NCI-H2227 (cell line): ENCODE data around the gene SURF4.
A peak's percentile ranks its signal among the peaks of the same experiment; 100 is the strongest.

Experiments used
- DNase-seq: peaks from one replicate; lab custom pipeline; 2025; ENCODE audit not compliant: unreplicated experiment; lab: John Stamatoyannopoulos, UW

SURF4 gene

DNA sequence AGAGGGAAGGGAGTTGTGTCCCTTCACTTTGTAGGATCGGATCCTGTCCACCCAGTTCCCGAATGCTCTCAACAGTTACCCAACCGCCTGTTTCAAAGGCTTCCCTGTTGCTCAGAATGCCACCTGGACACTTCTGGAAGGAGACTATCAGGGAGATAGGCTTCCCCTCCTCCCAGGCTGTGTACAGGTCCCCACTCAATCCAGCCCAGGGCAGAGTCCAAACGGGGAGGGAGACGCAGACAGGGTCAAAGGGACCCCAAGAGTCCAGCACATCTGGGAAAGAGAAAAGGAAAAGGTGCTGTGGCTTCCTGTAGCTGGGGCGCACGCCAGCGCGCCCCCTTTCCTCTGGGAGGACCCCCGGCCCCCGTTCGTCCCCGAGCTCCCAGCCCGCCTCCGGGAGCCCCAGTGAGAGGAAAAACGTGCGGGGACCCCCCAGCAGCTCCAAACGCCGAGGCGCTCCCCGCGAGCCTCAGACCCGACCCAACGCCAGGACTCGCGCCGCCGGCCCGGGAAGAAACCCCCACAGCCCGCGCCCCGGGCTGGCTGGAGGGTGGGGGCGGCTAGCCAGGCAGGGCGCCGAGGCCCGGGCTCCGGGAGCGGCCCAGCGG lies 640 bp downstream of the SURF4 start:
- peak; percentile 33 for DNase-seq

DNA sequence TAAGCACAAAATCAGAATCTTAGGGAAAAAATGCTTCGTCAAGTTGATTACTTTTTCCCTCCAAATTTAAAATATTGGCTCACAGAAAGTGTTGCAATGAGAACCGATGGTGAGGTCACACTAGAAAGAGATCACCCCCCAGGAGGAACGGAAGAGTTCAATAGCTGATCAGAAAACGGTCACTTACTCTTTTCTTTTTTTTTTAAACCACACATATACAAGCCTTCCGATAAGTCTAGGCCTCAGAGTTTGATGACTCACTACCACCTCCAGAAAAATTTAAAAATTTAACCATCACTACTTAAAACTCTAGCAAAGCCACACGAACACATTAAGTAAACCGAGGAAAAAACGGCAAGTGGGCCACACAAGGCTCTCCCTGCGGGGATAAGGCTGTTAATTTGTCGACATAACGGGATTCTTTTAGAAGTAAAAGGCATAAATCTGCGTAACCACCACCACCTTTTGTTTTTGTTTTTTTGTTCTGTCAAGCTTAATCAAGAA lies 1.2 kb downstream of the SURF4 start:
- no peak for DNase-seq

GRCh38 chr9:133372144-133372543 lies 3.7 kb downstream of the SURF4 start:
- DNase-seq = no peak

- no peak for DNase-seq
Measured at GRCh38 chr9:133371261-133371711, 4.6 kb downstream of the SURF4 start.

DNA sequence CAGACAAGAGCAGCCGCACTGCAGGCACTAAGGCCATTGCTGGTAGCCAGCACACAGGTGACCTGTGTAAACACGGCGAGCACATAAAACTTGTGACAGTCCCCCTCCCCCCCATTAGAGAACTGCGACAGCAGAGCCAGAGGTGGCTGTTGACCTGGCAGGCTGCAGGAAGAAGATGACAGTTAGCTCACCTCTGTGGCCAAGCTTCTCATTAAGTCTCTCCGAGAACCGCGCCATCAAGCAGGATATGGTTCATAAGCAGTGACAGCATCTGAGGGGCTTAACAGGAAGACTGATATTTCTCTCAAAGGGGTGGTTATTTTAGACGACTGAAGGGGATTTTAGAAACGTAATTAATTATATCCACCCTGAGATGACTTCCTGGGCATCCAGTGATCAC lies 5.2 kb downstream of the SURF4 start:
- DNase-seq = no peak

DNA sequence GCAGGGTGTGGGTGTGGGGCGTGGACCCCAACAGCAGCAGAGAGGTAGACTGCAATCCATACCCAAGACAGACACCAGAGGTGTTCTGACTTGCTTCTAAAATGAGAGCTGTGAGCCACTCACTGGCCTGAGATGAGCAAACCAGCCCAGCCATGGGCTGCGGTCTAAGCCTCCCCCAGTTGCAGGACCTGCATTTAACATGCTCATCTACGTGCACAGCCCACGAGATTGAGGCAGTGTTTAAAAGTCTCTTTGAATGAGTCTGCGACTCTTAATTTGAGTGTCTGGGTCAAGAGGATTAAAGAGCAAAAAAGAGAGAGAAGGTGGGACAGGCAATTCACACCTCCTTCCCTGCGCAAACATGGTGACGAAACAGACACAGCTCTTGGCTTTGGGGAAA lies 5.9 kb downstream of the SURF4 start:
- DNase-seq = no peak

DNA sequence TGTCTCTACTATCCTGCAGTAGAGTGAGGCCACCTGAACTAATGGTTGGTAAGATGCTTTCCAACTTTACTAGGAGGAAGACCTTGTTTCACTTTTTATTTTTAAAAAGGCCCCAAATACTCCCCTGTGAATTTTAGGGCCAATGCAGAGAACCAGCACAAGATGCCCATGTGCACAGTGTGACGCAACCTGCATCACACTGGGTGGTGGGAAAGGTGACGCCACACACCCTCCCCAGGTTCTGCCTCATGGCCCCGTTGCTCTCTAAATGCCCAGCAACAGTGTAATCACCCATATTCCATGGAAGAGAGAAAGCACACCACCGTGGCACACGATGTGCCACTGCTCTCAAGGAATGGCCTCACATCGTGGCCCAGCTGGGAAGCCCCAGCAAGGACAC lies 6.4 kb downstream of the SURF4 start:
- DNase-seq = no peak

GRCh38 chr9:133368249-133368881 lies 7.5 kb downstream of the SURF4 start:
- peak; percentile 9 for DNase-seq

DNA sequence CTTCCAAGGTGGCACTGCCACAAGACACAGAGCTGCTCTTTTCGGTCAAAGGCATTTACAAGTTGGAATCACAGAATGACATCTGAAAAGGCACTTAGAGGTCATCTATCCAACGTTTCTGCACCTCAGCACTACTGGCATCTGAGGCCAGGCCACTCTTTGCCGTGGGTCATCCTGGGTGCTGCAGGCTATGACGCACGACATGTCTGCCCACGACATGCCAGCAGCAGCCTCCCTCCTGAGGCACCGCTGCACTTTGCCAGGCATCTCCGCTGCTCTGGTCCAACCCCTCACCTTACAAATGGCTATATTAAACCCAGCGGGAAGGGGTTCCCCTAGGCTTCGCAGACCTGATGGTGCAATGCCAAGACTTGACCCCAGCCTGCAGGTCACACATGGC lies 8.1 kb downstream of the SURF4 start:
- DNase-seq = no peak

DNA sequence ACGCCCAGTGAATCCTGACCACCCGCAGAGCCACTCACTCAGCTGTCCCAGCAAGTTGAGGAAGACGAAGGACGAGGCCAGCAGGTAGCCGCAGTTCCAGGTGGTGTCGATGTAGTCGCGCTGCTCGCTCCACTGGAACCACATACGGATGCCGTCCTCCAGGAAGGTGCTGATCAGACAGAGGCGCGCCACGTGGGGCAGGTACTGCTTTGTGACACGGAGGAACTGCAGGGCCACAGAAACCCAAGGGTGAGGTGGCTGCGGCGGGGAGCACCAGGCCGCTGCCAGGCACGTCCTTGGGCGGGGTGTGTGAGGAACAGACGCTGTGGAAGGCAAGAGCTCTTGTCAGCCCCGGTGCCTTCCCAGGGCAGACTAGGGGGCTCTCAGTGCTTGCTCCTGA lies 8.6 kb downstream of the SURF4 start:
- no peak for DNase-seq

GRCh38 chr9:133366435-133366834 lies 9.4 kb downstream of the SURF4 start:
- no peak for DNase-seq

GRCh38 chr9:133362359-133363044 lies 13.4 kb downstream of the SURF4 start:
- DNase-seq = no peak

GRCh38 chr9:133361507-133362092 lies 14.3 kb downstream of the SURF4 start:
- DNase-seq = no peak

DNA sequence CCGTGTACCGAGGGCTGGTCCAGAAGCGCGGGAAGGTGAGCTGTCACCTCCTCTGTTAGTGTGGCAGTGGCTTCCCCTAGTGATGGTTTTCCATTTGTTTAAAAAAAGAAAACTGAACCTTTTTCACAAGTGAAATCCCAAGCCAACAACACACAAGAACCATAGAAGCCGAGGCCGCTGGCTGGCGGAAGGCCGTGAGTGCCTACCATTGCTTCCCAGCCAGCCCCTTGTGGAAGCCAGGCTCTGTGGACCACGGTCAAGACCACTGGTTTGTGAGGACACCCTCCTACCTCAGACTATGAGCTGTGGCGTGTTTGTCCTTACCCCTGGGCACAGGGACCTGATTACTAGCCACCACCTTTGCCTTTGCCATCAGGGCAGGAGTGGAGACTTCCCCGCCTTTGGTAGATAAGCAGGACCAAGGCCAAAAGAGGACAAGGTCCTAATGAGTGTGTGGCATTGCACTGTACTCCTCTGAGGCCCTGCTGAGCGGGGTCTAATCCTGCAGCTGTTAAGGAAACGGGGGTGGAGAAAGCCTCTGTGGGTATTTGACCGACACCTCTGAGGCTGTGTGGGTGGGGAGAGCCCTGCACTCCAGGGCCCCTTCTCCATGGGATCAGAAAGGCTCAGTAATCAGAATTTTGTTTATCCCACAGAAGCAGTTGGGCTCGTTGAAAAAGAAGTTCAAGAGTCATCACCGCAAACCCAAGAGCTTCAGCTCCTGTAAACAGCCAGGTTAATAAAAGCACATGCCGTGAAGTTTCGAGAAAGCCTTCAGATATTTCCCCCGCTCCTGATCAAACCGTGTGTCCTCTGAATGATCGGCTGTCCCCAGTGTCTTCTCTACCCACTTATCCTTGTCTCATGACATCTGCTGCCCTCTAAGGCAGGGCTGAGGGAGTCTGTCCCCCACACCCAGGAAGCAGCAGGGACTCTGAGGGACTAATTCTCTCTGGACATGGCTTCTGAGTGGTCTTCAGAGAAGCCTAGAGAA lies 15.2 kb downstream of the SURF4 start:
- no peak for DNase-seq

DNA sequence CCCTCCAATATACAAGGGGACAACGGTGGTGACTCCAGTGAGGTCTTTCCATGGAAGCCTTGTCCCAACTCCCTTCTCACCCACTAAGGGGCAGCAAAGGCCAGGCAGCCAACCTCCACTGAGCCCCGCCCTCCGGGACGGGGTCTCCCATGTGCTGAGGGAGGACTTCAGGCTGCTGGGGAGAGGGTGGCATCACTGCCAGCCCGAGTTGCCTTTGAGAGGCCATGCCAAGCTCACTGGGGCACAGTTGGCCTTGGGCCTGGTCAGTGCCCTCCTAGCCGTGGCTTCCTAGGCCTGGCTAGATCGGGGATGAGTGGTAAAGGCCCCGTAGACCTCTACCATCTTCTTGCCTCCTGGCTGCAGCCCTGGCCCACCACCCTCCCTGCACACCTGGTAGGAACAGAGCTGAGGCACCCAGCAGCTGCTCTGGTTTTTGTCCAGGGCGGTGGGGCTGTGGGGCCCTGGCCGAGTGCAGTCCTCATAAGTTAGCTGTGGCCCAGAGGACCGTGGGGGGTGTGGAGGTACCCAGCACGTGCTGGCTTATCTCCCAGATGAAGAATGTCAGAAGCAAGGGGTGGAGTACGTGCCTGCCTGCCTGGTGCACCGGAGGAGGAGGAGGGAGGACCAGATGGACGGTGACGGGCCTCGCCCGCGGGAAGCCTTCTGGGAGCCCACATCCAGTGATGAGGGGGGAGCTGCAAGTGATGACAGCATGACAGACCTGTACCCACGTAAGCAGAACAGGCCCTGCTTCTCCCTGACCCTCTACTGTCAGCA lies 16.3 kb downstream of the SURF4 start:
- peak; percentile 18 for DNase-seq

GRCh38 chr9:133357656-133358055 lies 18.2 kb downstream of the SURF4 start:
- no peak for DNase-seq

DNA sequence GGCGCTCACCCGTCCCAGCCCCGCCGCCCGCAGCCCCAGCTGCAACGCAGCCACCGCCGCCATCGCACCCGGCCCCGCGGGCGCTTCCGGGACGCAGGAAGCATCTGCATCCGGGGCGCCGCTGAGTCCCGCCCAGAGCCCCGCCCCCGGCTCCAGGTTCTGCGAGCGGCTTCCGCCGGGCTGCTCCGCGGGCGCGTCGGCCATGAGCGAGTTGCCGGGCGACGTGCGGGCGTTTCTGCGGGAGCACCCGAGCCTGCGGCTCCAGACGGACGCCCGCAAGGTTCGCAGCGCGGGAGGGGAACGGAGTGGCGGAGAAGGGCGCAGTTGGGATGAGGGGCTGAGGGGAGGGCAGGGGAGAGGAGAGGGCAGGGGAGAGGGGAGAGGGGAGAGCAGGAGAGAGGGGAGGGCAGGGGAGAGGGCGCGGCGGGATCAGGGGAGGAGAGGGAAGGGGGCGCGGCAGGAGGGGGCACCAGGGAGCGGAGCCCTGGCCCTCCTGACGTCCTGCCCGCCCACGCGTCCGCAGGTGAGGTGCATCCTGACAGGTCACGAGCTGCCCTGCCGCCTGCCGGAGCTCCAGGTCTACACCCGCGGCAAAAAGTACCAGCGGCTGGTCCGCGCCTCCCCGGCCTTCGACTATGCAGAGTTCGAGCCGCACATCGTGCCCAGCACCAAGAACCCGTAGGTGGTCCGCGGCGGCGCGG lies 19.3 kb downstream of the SURF4 start, which contains the start of the genes SURF1 and SURF2:
Gene SURF1, minus strand, starts transcription at position 97 of the 701 bp plus-strand sequence. Its CDS starts 34 bp downstream, at position 63.
Gene SURF2, plus strand, starts transcription at position 160 of the 701 bp plus-strand sequence. Its CDS starts 43 bp downstream, at position 203.
- peak; percentile 85 for DNase-seq

DNA sequence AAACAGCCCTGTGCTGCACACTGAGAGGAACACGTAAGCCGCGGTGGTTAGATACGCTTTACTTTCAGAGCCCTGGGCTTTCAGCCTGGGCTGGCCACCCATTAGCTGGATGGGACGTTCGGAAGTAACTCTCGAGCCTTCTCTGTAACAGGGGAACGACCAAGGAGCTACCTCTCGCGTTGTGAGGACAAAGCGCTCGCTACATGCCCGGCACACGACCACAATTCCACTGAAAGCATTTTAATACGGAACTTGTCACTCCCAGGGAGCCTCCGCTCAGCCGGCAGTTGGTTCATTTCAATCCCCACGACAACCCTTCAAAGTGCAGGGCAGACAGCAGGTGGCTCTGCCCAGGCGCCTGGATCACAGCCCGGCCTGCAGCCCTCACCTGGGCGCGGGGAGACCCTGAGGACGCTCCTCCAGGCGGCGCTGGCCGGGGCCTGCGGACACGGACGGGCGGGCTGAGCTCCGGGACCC lies 19.9 kb downstream of the SURF4 start:
- no peak for DNase-seq

- DNase-seq = no peak
Measured at GRCh38 chr9:133354766-133355165, 21.1 kb downstream of the SURF4 start.
